ENCODE results near the gene FILIP1L. TPM values are rescaled to one million over a fixed set of nuclear protein-coding genes. Genes with fewer than 3 reads are reported as not detected.

FILIP1L gene
- total and polyA plus RNA-seq, 2 experiments from 2014 or later = 0.45 to 0.82 TPM

DNA sequence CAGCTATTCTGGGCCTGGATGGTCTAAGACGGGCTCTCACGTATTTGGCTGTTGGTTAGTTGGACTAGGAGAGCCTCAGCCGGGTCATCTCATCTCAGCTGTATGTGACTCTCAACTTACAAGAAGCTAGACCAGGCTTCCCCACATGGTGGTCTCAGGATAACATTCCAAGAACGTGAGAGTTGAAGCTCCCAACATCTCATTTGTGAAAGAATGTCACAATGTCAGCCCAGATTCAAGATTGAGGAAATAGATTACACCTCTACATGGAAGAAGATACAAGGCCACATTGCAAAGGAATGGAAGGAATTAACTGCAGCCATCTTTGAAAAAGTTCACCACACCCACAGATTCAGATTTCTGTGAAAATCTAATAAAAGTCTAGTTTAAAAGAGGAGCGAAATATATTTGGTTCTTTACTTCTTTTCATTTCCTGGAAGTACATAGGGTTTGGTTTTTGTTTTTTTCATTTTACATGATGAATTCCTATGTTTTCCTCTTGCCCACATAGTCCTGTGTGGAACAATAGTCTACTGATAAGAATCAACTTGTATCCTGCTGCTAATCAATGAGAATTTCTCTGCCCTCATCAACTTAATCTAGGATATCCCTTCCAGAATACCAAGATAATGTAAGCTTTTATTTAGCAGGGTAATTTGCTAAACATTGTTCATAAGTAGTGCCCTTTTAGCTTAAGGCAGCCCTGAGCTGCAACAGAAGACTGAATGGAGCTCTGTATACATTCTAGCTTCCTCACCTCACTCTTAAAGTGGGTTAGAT lies 180.1 kb downstream of the FILIP1L start:
- Histone ChIP-seq H3K4me1 (ENCODE audit: low read depth) (no peaks in the 10 kb centered on the region), H3K4me3 (no peak overlapping the region), H3K36me3 (no peaks in the 10 kb centered on the region), H3K9me3 (ENCODE audit: low read depth) (no peaks in the 10 kb centered on the region), H3K27ac (no peak overlapping the region), H3K27me3 (peaks cover 20% of the 10 kb centered on the region)
- no peak for DNase-seq (ENCODE audit: low read depth in 1 of 2, low spot score in 1 of 2)
- TF ChIP-seq, protein P1, sequence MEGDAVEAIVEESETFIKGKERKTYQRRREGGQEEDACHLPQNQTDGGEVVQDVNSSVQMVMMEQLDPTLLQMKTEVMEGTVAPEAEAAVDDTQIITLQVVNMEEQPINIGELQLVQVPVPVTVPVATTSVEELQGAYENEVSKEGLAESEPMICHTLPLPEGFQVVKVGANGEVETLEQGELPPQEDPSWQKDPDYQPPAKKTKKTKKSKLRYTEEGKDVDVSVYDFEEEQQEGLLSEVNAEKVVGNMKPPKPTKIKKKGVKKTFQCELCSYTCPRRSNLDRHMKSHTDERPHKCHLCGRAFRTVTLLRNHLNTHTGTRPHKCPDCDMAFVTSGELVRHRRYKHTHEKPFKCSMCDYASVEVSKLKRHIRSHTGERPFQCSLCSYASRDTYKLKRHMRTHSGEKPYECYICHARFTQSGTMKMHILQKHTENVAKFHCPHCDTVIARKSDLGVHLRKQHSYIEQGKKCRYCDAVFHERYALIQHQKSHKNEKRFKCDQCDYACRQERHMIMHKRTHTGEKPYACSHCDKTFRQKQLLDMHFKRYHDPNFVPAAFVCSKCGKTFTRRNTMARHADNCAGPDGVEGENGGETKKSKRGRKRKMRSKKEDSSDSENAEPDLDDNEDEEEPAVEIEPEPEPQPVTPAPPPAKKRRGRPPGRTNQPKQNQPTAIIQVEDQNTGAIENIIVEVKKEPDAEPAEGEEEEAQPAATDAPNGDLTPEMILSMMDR (IDR thresholded peaks at IDR 0.05; ENCODE audit: low read depth, low read length) = no peak

DNA sequence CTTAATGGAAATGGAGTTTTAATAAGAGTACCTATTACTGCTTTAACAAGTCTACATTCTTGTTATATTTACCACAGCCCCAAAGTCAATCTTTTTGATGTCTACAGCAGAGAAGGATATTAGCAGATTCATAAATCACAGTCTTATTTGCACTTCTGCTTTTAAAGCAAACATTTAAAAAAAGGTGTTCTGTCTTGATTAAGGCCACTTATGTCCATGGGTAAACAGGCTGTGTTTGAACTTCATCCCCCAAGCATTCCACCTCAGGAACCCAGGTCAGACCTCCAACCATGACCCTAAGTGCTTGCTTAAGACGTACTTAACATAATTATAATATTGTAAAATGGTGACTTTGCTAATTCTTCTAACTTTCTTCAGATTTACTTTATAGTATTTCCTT lies 183.2 kb downstream of the FILIP1L start:
- Histone ChIP-seq H3K27ac (no peak overlapping the region), H3K4me3 (no peak overlapping the region), H3K27me3 (peaks cover 7% of the 10 kb centered on the region), H3K9me3 (ENCODE audit: low read depth) (no peaks in the 10 kb centered on the region), H3K4me1 (ENCODE audit: low read depth) (no peaks in the 10 kb centered on the region), H3K36me3 (no peaks in the 10 kb centered on the region)
- DNase-seq (ENCODE audit: low read depth in 1 of 2, low spot score in 1 of 2) = no peak
- TF ChIP-seq, protein P1 (IDR thresholded peaks at IDR 0.05; ENCODE audit: low read depth, low read length) = no peak

DNA sequence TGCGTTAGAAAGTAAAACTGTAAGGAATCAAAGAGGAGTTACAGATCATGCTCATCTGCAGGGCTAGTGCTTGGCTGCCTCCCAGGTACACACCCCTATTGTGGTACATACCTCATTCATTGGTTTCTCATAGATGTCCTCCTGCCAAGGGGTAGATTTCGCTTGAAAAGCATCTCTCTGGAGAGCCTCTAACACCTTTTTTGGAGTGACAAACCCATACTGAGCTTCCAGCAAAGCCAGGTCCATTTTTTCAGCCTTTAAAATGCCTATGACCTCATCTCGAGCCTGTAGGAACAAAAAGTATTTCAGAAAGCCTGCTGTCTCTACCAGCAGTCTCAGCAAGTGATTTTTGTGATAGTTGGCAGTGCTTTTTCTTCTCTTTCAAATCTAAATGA lies 184.6 kb downstream of the FILIP1L start:
- Histone ChIP-seq H3K27me3 (peaks cover 5% of the 10 kb centered on the region), H3K36me3 (no peaks in the 10 kb centered on the region), H3K9me3 (ENCODE audit: low read depth) (no peaks in the 10 kb centered on the region), H3K4me1 (ENCODE audit: low read depth) (no peaks in the 10 kb centered on the region), H3K4me3 (no peak overlapping the region), H3K27ac (no peak overlapping the region)
- TF ChIP-seq, protein P1 (IDR thresholded peaks at IDR 0.05; ENCODE audit: low read depth, low read length) = no peak
- DNase-seq (ENCODE audit: low read depth in 1 of 2, low spot score in 1 of 2) = peak in 1 of 2 donors; percentile 53

DNA sequence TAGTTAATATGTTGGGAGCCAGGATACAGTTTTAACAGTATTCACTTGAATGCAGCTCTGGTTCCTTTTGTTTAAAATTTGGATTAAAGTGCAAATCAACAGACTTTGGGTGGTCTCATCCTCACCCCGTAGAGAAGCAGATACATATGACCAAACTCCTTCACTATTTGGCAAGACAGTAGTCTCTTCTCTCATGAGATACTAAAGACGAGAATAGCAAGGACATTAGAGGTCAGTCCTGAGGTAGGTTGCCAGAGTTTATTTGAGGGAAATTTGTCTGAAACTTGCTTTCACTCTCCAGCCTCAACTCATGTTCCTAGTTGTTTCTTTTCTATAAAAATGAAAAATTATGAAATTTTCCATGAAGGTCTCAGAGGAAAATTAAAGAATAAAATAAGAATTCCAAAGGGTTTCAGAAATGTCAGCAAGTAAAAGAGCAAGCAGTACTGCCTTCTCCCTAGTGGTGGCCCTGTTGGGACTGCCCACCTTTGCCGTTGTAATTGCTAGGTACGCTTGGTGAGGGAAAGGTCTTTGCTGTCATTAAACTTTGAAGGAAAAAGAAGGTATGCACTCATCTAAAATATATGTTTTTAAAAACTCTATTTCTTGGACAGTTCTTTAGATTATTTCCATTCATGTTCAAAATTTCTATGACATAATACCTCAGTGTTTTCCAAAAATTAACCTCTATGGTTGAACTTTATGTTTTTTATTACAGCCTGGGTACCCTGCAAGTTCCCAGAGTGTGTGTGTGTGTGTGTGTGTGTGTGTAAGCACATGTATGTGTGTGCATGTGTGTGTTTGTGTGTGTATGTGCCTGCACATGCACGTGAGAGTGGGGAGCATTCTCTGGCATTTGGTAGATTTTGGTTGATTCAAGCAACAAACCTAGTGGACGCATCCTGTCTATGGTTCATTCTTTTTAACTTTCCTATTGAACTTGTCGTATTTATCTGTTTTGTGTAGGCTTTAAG lies 185.2 kb downstream of the FILIP1L start:
- TF ChIP-seq, protein P1 (IDR thresholded peaks at IDR 0.05; ENCODE audit: low read depth, low read length) = no peak
- peaks cover 3% of the 10 kb centered on the region for H3K27me3 ChIP-seq
- no peak overlapping the region for H3K4me3 ChIP-seq
- no peak overlapping the region for H3K27ac ChIP-seq
- no peak for DNase-seq (ENCODE audit: low read depth in 1 of 2, low spot score in 1 of 2)
- H3K4me1 ChIP-seq (ENCODE audit: low read depth) = no peaks in the 10 kb centered on the region
- H3K9me3 ChIP-seq (ENCODE audit: low read depth) = no peaks in the 10 kb centered on the region
- H3K36me3 ChIP-seq = no peaks in the 10 kb centered on the region

DNA sequence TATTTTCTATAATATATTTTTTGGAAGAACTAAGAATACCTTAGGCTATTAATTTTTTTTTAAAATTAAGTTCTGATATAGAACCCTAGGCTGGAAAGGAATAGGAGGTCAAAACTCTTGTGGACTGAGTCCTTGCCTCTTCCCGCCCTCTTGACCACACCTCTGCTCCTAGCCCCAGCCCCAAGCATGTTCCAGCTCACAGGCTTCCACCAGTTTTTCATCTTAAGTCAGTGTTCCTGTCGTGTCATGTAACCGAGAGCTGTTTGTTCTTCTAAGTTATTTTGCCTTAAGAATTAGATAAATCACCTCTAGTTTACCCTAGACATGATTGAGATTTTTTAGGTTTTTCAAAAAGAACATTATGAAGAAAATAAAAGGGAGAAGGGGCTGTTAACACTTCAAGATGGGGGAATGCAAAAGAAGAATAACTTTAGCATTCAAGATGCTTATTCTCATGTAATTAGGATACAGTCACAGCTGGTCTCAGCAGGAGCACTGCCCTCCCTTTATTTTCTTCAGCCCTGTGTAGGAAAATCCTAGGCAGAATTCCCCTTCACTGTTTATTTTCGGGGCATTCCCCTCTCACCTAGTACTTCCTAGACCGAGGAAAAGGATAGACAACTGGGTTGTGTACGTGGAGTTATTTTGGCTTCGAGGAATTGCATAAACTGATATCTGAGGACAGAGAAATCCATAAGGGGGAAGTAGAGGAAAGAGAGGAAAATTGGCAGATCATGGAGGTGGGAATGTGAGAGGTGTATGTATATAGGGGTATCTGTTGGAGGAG lies 186.4 kb downstream of the FILIP1L start:
- no peaks in the 10 kb centered on the region for H3K36me3 ChIP-seq
- DNase-seq (ENCODE audit: low read depth in 1 of 2, low spot score in 1 of 2) = no peak
- H3K4me1 ChIP-seq (ENCODE audit: low read depth) = no peaks in the 10 kb centered on the region
- H3K27ac ChIP-seq = no peak overlapping the region
- TF ChIP-seq, protein P1 (IDR thresholded peaks at IDR 0.05; ENCODE audit: low read depth, low read length) = no peak
- no peak overlapping the region for H3K4me3 ChIP-seq
- no peaks in the 10 kb centered on the region for H3K9me3 ChIP-seq (ENCODE audit: low read depth)
- peaks cover 3% of the 10 kb centered on the region for H3K27me3 ChIP-seq
